GM19043 (cell line): ENCODE measurements around the gene ORC4.

Experiments
- ATAC-seq: cut with Tn5 transposase; IDR thresholded peaks from one replicate; pipeline ENCODE4 v1.9.1; 2021; ENCODE audit warnings: low read depth; ENCODE audit not compliant: unreplicated experiment

The ORC4 gene

DNA sequence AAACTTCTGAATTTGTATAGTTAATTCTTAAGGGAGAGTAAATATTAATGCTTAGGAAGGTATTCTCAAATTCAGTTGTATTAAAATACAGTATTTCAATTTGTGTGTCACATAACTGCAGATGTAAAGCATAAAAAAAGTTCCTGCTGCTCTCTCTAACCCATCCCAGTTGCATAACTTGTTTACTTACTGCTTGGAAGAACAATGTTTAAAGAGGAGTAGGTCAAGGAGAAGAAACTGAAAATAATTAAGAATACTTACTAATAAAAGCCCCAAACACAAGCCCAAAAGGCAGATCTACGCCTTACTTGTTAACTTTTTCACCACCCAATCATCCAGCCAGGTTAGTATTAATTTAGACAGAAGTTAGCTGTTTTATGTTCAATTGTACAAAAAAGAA is 81.2 kb downstream of the ORC4 start:
- no peak for ATAC-seq

DNA sequence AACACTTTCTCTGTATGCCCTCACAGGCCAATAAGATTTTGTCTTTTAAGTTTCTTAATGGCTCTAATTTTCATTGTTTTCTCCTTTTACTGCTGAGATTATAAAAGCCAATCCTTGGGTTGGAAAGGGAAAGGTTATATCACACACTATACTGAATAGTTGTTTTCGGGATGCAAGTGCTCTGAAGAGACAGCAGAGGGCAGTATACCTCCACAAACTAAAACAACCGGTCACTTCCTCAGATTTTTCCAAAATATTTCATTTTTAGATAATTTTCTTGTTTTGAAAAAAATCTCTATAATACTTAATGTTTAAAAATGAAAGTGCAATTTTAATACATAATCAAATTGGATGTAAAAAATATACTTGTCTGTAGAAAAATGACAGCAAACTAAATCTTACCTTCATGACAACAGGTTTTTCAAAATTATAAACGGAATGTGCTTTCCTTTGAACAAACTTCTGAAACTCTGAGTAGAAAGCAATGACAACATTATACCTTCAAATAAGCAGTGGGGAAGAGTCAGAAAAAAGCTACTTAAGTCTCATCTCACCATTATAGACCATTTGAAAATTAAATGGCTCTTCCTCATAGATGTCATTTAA is 82.7 kb downstream of the ORC4 start:
- no peak for ATAC-seq

DNA sequence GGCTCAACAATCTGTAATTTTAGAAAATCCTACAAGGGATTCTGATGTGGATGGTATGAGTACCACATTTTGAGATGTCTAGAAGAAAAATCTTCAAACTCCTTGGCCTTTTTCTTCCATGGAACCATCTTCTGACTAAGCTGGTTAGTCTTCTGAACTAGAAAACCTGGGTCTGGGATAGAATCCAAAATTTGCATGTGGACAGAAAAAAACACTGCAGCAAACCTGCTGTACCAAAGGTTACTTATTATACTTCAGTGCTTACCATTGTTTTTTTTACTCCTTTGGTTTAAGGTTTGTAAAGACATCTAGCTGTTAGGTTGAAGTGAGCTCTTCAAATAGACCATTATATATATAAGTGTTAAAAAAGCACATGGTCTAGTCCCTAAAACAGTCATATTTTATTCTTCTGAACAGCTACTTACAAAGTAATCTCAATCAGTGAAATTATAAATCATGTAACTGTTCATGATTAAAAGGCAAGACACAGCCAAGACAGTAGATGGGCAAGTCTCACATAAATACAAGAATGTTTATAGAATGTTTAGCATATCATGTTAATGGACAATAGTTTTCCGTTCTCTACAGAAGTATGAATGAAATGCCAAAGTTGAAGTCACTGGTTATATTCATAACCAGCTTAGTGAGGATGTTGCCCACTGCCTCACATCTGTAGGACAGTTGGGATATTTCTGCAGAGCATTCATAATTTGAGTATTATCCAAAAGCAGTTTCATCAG is 85.5 kb downstream of the ORC4 start:
- no peak for ATAC-seq

DNA sequence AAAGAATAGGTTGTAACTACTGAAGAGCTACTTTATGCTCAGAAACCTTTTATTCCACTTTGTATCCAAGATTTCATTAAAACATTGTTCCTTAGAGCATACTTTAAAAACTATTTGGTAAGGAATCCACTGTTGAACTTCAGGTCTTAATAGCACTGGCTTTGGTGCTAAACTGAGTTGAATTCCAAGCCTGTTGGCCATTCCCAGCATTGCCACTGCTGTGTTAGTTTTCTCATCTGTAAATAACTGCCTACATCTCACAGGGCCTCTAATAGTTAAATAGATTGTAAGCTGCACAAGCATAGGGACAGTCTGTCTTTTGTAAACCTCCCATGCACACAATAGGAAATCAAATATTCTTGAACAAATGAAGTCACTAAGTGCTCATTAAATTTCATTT is 86.6 kb downstream of the ORC4 start:
- no peak for ATAC-seq

DNA sequence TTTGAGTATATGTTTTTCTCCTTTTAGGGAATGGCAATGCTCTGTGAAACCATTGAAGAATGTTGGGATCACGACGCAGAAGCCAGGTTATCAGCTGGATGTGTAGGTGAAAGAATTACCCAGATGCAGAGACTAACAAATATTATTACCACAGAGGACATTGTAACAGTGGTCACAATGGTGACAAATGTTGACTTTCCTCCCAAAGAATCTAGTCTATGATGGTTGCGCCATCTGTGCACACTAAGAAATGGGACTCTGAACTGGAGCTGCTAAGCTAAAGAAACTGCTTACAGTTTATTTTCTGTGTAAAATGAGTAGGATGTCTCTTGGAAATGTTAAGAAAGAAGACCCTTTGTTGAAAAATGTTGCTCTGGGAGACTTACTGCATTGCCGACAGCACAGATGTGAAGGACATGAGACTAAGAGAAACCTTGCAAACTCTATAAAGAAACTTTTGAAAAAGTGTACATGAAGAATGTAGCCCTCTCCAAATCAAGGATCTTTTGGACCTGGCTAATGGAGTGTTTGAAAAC is 93.4 kb downstream of the ORC4 start:
- ATAC-seq = no peak

DNA sequence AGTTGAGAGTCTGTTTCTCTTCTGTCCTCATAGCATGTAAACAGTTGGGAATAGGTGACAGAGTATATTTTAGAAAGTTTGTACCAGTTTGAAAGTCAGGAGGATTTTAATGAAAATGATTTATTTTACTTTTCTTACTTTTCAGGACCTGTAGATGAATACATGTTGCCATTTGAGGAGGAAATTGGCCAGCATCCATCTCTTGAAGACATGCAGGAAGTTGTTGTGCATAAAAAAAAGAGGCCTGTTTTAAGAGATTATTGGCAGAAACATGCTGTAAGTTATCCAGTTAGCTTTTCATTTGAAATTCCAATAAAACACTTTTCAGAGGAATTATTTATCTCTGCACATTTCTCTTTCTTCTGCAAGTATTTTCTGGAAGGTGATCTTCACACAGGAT is 94.7 kb downstream of the ORC4 start:
- no peak for ATAC-seq

DNA sequence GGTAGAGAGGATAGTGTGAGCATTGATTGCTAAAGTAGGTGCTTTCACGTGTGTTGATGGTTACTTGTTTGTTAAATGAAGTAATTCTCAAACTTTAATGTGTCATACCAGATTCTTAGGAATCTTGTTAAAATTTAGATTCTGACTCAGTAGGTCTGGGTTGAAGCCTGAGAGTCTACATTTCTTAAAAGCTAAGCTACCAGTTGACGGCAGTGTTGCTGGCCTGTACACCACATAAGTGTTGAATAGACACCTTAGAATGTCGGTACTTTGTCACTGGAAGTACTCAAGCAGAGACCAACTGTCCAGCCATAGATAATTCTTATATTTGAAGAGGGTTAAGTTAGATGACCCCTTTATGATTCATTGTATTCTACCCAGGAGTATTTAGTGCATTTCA is 95.9 kb downstream of the ORC4 start:
- no peak for ATAC-seq

DNA sequence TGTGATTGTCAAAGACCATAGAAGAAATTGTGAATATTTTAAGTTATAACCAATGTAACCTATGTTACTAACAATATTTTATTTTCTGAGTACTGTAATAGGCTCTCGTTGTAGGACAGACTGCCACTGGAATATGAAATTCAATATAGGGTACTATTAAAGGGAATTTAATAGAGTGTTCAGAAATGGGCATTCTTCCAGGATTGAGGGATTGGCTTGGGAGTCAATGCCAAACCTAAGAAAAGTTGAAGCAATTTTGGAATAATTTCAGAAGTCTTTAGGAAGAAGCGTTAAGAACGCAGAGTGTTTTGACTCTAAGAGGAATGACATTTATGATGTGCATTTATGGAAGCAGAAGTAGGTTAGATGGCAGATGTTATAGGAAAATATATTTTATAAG is 96.7 kb downstream of the ORC4 start:
- no peak for ATAC-seq

DNA sequence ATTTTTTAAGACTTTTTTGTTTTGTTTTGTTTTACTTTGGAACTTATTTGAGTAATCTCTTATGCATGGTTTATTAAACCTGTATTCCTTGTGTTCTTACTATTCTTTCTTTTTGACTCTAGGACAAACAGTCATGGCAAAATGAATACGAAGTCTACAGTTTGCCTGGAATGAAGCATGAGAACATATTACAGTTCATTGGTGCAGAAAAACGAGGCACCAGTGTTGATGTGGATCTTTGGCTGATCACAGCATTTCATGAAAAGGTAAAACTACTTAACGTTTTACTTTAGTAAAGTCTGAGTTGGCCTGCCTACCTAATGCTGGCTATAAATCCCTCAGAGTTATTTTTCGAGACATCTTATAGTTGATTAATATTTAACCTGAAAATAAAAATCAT is 103.4 kb downstream of the ORC4 start:
- no peak for ATAC-seq

DNA sequence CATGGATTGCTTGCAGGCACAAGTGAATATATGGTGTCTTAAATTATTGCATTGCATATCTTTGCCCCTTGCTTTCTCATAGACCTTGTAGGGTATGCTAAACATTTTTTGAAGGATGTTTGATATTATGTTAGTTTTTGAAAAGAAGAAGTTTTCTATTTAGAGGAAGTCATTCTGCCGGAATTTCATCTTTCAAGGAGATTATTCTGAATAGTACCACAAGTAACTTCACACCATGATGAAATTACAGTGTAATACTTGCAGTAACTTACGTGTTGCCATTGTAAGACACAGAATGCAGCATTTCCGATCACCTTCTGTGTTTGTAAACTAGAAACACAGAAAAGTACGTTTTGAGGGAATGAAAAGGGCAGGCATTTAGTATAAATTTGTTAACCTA is 103.8 kb downstream of the ORC4 start:
- ATAC-seq = no peak

DNA sequence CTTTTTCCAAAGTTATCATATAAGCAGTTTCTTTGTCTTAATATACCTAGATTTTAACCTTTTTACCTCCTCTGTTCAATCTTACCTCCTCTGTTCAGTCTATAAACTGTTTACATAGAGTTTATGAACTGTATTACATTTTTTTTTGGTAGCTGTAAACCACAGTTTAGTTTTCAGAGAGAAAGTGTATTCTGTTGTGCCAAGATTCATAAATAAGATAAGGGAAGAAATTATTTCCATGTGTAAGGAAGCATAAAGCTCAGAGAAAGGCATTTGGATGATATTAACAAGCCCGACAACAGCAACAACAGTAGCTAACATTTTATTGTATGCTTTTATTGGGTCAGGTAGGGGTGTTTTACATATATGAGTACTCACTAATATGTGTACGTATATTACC is 104.5 kb downstream of the ORC4 start:
- no peak for ATAC-seq

DNA sequence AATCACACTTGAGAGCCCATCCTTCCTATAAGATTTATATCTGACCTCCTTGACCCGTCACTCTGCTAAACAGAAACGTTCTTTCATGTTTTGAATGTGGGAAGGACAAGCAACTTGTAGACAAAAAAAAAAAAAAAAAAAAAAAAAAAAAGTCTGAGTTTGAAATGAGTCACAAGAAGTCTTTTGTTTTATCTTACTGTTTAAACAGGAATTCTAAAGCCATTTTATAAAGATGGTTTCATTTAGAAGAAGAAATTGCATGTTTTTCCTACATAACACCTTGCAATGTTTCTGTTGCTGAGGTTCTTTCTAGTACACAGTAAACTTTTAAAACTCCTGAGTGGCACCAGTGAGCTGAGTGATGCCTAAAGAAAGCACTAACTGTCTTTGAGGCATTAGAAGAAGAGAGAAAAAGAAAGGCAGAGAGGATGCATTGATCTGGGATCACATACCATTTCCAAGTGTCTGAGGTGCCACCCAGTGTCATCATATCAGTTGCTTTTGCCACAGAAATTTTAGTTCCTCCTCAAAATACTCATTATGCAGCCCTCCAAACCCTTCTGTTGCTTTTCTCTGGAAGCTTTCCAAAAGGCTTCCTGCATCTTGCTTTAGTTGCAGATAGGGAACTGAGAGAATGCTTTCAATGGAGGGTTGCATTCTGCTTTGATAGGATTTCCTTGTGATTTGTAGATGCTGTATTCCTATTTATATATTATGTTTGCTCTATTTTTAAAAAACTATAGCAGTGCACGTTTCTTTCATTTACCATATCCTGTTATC is 106.6 kb downstream of the ORC4 start:
- no peak for ATAC-seq

DNA sequence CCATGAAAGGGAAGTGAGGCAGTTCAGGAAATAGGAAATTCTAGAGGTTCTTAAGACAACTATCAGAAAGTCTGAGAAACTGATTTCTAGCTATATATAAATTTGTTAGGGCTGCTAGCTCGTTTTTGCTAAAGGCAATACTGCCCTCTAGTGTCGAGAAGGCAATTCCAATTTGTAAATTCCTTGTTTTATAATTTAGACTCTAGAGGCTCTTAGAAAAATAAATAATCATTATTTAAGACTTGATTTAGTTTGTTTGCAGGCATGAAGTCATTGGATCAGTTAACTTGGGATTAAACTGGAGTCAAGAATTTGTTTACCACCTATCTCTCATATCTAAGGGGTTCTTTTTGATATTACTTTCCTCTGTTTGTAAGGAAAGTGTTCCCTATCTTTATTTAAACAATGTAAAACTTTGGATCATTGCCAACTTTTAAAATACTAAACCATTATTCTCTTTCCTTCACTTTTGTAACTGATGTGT is 109.5 kb downstream of the ORC4 start:
- peak; percentile 57 for ATAC-seq

DNA sequence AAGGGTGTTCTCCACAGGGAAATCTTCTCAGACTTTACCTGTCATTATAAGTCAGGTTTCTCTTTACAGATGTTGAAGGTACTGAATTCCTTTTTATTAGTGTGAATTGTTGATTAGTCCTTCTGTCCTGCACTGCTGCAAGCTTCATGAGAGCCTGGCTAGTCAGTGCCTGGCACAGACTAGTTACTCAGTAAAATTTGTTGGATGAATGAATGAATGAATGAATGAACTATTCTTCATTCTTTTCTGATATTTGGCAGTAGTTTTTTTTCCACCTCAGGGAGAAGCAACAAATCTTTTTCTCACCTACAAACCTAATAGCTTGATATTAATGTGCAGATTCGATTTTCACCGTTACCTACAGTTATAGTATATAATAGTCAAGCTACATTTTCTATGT is 111.4 kb downstream of the ORC4 start:
- no peak for ATAC-seq

DNA sequence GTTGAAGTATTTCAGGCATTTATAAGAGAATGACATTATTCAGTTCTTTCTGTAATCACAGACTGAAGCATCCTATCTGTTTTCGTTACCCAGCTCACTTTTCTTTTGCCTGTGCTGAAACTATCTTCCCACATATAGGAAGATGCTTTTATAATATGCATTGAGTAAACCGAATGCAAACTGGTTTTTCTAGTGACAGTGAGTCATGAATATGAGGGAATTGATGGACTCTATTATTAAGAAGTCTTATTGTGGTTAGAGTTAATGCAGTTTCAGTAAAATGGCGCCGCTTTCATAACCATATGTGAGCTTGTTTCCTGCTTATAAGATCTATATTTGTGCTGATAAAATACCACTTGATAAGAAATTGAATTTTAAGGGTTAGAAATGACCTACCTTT is 116.5 kb downstream of the ORC4 start:
- ATAC-seq = no peak

DNA sequence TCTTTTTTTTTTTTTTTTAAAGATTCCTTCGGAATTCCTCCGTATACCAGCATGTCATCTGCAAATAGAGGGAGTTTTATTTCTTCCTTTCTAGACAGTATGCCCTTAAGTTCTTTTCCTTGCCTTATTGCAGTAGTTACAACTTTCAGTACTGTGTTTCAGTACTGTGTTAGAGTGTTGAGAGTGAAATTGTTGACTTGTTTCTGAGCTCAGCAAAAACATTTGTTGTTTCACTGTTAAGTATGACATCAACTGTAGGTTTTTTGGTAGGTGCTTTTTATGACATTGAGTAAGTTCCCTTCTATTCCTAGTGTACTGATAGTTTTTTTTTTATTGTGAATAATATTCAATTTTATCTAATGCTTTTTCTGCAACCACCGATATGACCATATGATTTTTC is 131.9 kb downstream of the ORC4 start:
- no peak for ATAC-seq

DNA sequence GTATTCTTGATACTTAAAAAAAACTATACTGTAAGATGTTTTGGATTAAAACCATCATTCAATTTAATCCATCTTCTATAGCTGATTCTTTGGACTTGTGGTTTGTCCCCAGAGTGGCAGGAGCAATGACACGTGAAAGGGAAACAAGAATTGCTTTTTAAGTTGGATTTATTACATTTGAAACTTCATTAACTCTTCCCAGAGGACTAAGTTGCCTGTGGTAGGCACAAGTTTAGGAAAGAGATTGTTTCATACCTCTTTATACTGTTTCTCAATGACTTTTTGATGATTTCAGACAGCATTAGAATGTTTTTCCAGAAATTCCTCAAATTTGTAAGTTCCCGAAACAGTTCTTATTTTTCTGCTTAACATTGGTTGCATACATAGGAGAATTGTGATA is 134.4 kb downstream of the ORC4 start:
- ATAC-seq = no peak

DNA sequence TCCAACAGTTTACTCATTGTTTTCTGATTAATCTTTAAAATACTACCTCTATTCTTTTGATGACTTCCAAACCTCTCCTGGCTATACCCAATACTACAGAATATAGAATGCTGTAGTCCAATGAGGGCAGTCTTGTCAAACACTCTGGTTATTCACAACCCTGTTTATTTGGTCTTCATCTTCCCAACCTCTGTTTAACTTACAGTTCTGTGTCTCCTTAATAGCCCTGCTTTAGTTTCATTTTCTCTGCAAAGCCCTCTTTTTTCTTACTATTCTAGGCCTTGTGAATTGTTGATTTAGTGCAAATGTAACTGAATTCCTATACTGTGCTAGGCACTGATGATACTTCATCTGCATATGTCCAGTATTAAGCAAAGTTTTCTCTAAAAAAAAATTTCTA is 135.7 kb downstream of the ORC4 start:
- no peak for ATAC-seq

DNA sequence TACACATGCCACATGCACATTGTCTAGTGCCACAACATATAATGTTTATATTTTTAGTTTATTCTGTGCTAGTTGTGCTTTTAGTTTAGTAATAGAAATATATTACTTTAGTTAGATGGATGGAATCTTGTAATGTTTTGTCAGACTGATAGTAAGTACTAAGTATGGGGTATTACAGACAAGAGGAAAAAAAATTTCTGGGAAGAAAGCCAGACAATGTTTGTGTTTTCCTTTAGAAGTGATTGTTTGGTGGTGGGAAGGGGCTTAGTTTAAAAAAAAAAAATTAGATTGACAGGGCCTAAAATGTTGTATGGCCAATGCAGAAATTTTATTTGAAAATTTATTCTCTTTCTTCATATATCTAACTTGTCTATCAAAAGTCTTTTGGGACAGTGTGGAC is 137.9 kb downstream of the ORC4 start:
- ATAC-seq = no peak
